Kidney glomerular epithelial cell (primary cell): Measurements from ENCODE around the gene RAD51.

ENCODE experiments used
- DNase-seq: peaks from one replicate; lab custom pipeline; 2025; lab: John Stamatoyannopoulos, UW

Gene RAD51

GRCh38 chr15:40722354-40722753, 27.4 kb downstream of the RAD51 start:
- no peak for DNase-seq

DNA sequence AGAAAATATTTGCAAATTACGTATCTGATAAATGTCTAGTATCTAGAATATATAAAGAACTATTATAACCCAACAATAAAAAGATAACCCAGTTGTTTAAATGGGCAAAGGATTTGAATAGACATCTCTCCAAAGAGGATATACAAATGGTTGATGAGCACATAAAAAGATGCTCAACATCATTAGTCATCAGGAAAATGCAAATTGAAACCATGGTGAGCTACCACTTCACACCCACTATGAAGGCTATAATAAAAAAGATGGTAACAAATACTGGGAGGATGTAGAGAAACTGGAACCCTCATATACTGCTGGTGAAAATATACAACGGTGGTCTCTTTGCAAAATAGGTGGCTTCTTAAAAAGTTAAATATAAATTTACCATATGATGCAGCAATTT, 28.0 kb downstream of the RAD51 start:
- DNase-seq = no peak

- DNase-seq = no peak
Measured at GRCh38 chr15:40723919-40724318, 28.9 kb downstream of the RAD51 start.

GRCh38 chr15:40731034-40731433, 36.1 kb downstream of the RAD51 start:
- no peak for DNase-seq

- no peak for DNase-seq
Measured at GRCh38 chr15:40736575-40736974, 41.6 kb downstream of the RAD51 start.

DNA sequence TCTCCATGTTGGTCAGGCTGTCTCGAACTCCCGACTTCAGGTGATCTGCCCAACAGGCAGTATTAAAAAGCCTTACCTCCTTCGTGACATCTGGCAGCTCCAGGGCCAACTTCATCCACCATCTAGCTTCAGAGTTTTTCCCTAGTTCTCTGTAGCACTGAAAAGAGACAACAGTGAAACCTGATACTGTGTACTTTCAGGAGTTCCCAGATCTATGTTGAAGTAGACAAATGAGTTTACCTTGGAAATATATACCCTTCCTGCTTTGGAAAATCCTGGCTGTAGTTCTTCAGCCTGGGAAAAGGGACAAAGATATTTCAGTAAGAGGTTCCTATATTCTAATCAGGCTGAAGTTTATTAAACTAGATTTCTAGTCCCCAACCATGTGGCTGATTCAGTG, 42.1 kb downstream of the RAD51 start:
- no peak for DNase-seq

GRCh38 chr15:40739047-40739446, 44.1 kb downstream of the RAD51 start:
- no peak for DNase-seq

- DNase-seq = no peak
Measured at GRCh38 chr15:40739854-40740253, 44.9 kb downstream of the RAD51 start.

GRCh38 chr15:40743485-40743901, 48.5 kb downstream of the RAD51 start:
- no peak for DNase-seq

DNA sequence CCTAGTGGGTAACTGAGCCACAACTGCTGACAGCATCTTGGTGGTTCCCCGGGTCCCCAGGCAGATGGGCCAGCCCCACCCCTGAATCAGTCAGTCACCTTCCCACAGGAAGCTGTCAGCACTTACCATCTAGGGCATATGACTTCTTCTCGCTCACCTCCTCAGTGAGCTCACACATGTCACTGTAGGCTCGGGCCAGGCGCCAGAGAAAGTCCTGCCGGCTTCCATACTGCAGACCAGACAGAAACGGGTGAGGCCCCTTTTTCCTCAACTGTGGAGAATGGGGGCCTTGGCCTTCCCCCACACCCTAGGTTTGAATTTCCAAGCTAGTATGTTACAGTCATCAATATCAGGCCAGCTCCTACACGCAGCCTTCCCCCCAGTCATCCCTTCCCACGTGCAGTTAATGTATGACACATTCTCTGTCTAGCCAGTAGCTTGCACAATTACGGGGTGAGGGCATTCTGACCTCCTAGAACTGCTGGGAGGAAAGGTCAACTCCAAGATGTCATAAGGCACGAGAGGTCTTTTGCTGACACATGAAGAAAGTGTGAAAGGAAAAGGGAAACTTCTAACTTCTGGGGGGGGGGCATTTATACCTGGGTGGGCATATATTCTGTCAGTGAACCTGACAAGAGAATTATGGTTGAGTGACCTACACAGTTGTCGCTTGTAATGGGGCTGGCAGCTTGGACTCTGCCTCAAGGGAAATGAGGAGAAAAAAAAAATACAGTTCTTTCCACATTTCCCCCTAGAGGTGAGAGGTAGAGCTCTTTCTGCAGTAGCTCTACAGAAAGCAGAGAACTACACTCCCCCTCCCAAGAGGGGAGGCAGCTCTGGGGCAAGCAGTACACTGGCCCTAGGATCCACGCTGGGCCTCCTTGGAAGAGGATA, 49.2 kb downstream of the RAD51 start:
- DNase-seq = peak; percentile 8

GRCh38 chr15:40744815-40745152, 49.8 kb downstream of the RAD51 start:
- no peak for DNase-seq

- no peak for DNase-seq
Measured at GRCh38 chr15:40746916-40747418, 52.0 kb downstream of the RAD51 start.

- DNase-seq = no peak
Measured at GRCh38 chr15:40747685-40748631, 53.0 kb downstream of the RAD51 start.

DNA sequence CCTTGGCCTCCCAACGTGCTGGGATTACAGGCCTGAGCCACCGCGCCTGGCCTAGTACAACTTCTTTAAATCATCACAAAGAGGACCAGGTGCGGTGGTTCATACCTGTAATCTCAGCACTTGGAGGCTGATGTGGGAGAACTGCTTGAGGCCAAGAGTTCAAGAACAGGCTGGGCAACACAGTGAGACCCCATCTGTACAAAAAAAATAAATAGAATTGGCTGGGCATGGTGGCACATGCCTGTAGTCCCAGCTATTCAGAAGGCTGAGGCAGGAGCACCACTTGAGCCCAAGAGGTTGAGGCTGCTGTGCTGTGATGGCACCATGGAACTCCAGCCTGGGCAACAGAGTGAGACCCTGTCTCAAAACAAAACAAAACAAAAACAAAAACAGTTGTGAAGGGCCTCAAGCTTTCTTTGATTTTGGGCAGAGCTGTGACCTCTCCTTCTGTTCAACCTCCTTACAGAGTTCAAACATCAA, 54.2 kb downstream of the RAD51 start:
- DNase-seq = no peak

GRCh38 chr15:40750885-40751284, 55.9 kb downstream of the RAD51 start:
- no peak for DNase-seq

- DNase-seq = no peak
Measured at GRCh38 chr15:40751745-40752144, 56.8 kb downstream of the RAD51 start.

GRCh38 chr15:40754574-40754882, 59.6 kb downstream of the RAD51 start:
- DNase-seq = no peak

DNA sequence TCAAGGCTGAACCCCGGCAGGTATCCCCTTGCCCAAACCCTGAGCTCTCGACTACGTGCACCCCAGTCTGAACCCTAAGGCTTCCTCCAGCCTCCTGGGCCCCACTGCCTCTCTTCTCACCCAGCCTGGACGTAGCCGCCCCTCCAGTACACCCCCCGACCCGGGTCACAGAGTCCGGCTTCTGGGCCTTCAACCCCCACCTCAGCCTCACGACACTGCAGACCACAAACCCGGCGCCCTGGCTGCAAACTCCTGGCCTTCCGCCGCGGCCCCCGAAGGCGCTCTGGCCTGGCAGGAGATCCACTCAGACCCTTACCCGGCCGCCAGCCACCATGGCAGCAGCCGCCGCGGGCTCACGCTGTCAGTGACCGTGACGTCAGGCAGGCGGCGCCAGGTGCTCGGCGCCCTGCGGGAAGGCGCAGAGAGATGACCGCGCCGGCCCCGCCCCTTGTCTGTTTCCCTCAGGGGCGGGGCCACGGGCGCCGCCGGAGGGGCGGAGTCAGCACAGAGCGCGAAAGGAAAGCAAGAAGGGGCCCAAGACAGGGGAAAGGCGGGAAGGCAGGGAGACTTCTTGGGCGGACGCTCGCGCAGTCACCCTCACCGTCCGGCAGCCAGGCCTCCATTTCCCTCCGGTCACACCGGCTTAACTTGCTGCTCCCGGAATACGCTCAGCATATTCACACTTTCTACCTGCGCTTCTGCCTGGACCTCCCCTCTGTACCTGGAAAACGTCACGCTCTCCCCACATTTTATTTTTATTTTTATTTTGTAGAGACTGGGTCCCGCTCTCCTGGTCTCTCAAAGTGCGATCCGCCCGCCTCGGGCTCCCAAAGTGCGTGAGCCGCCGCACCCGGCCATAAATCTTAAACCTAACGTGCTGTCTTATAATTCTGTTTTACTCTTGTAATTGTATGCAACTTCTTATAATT, 60.2 kb downstream of the RAD51 start, which contains the start of gene RMDN3:
TSS of gene RMDN3 (minus strand) at position 372 of the 929 bp plus-strand sequence. CDS start 471 bp downstream, outside the sequence.
- DNase-seq = peak; percentile 94

DNA sequence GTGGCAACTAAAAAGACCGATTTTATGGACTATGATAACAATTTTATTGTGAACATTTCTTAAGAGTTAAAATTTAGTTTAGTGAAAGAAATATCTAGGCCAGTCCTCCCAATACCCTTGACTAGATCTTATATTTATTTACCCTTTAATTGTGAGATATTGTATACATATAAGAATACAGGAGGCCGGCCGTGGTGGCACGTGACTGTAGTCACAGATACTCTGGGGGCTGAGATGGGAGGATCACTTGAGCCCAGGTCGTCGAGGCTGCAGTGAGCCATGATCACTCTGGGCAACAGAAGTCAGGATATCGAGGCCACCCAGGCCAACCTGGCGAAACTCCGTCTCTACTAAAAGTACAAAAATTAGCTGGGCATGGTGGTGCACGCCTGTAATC, 60.8 kb downstream of the RAD51 start:
- no peak for DNase-seq

DNA sequence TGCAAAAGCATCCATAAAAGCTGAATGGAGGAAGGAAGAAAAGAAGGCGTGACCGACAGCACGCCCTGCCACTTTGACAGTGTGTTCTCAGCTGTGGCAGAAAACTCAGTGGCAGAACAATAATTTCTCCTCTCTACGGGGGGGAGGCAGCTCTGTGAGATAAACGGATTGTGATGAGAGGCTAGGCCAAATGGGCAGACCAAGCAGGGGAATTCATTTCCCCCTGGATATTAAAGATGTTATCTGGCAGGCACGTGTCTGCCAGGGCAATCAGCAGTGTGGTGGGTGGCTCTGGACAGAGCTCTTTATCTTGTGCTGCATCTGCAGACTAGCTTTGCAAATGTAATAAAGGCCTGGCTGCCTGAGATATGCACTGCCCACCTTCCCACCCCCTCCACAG, 62.0 kb downstream of the RAD51 start:
- DNase-seq = no peak

DNA sequence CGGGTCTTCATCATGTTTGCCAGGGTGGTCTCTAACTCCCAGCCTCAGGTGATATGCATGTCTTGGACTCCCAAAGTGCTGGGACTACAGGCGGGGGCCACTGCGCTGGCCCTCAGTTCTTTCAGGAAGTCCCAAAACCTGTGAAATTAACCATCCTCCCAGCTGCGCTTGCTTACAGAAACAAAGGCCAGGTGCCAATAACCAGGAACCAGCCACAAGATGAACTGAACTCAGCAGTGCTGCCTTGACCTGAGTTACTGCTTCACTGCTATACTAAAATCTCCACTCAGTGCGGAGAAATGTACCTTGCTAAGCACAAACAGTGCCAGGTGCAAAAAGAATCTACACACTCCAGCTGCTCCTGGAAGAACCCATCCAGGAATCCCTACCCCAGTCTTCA, 65.0 kb downstream of the RAD51 start:
- DNase-seq = no peak
